ENCODE results near the gene AEBP1.

AEBP1 gene

DNA sequence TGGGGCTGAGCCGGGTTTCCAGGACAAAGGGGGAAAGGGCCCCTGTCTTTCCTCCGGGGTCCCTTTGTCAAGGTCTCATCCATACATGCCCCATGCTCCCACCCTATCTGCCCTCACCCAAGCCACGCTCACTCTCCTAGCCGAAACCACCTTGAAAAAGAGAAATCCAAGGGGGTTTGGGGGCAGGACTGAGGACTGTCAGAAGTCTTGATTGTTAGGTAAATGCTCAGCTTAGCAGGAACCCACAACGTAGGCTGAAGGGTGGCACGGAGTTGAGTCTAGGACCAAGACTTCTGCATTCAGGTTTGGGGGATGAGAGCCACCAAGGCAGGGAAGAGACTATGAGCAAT is 38.1 kb upstream of the AEBP1 start:
- no peaks in the 10 kb centered on the region for H3K27me3 Mint-ChIP-seq (ENCODE audit: low read depth, poor library complexity)
- H3K9me3 Mint-ChIP-seq = no peaks in the 10 kb centered on the region
- no peak for DNase-seq
- peaks cover 4% of the 10 kb centered on the region for H3K36me3 Mint-ChIP-seq (ENCODE audit: low read depth)
- peak overlapping the region; percentile 89 for H3K27ac Mint-ChIP-seq
- H3K4me1 Mint-ChIP-seq = peaks cover 53% of the 10 kb centered on the region
- TF ChIP-seq, protein P1, sequence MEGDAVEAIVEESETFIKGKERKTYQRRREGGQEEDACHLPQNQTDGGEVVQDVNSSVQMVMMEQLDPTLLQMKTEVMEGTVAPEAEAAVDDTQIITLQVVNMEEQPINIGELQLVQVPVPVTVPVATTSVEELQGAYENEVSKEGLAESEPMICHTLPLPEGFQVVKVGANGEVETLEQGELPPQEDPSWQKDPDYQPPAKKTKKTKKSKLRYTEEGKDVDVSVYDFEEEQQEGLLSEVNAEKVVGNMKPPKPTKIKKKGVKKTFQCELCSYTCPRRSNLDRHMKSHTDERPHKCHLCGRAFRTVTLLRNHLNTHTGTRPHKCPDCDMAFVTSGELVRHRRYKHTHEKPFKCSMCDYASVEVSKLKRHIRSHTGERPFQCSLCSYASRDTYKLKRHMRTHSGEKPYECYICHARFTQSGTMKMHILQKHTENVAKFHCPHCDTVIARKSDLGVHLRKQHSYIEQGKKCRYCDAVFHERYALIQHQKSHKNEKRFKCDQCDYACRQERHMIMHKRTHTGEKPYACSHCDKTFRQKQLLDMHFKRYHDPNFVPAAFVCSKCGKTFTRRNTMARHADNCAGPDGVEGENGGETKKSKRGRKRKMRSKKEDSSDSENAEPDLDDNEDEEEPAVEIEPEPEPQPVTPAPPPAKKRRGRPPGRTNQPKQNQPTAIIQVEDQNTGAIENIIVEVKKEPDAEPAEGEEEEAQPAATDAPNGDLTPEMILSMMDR (IDR thresholded peaks at IDR 0.05) = no peak
- H3K4me3 Mint-ChIP-seq = no peak overlapping the region

- Mint-ChIP-seq H3K27me3 (ENCODE audit: low read depth, poor library complexity) (no peaks in the 10 kb centered on the region), H3K9me3 (no peaks in the 10 kb centered on the region), H3K4me3 (no peak overlapping the region), H3K4me1 (peaks cover 53% of the 10 kb centered on the region), H3K27ac (no peak overlapping the region), H3K36me3 (ENCODE audit: low read depth) (peaks cover 2% of the 10 kb centered on the region)
- DNase-seq = no peak
- TF ChIP-seq, protein P1 (IDR thresholded peaks at IDR 0.05) = no peak
Observed at GRCh38 chr7:44066494-44067063, 37.6 kb upstream of the AEBP1 start.

- Mint-ChIP-seq H3K4me3 (no peak overlapping the region), H3K36me3 (ENCODE audit: low read depth) (no peaks in the 10 kb centered on the region), H3K9me3 (no peaks in the 10 kb centered on the region), H3K27ac (no peak overlapping the region), H3K4me1 (peaks cover 53% of the 10 kb centered on the region), H3K27me3 (ENCODE audit: low read depth, poor library complexity) (no peaks in the 10 kb centered on the region)
- TF ChIP-seq, protein P1 (IDR thresholded peaks at IDR 0.05) = no peak
- no peak for DNase-seq
Observed at GRCh38 chr7:44067064-44067951, 36.8 kb upstream of the AEBP1 start.

DNA sequence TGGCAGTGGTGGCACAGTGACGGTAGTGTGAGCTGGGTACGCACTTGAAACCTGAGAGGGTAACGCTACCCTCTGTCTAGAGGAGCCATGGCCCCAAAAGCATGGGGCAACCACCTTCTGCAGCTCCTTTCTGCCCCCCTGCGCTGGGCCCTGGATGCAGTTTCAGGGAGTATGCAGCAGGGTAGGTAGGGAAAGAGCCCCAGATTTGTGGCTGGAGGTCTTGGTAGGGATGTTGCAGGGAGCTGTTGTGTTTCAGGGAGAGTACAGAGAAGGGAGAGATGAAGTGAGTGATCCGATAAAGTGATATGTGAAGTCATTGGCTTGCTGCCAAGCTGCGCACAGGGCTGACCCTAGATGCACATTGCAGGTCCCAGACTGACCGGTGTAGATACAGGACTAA is 36.1 kb upstream of the AEBP1 start:
- H3K4me1 Mint-ChIP-seq = peaks cover 48% of the 10 kb centered on the region
- H3K27me3 Mint-ChIP-seq (ENCODE audit: low read depth, poor library complexity) = no peaks in the 10 kb centered on the region
- no peak overlapping the region for H3K27ac Mint-ChIP-seq
- H3K9me3 Mint-ChIP-seq = no peaks in the 10 kb centered on the region
- H3K4me3 Mint-ChIP-seq = no peak overlapping the region
- TF ChIP-seq, protein P1 (IDR thresholded peaks at IDR 0.05) = no peak
- DNase-seq = no peak
- peaks cover under 1% of the 10 kb centered on the region for H3K36me3 Mint-ChIP-seq (ENCODE audit: low read depth)

GRCh38 chr7:44071726-44072363 is 32.3 kb upstream of the AEBP1 start:
- no peaks in the 10 kb centered on the region for H3K27me3 Mint-ChIP-seq (ENCODE audit: low read depth, poor library complexity)
- no peak for DNase-seq
- H3K9me3 Mint-ChIP-seq = no peaks in the 10 kb centered on the region
- TF ChIP-seq, protein P1 (IDR thresholded peaks at IDR 0.05) = no peak
- H3K4me3 Mint-ChIP-seq = no peak overlapping the region
- H3K4me1 Mint-ChIP-seq = peaks cover 21% of the 10 kb centered on the region
- peak overlapping the region; percentile 57 for H3K27ac Mint-ChIP-seq
- H3K36me3 Mint-ChIP-seq (ENCODE audit: low read depth) = peaks cover 23% of the 10 kb centered on the region

Data from nephron progenitor cell (in vitro differentiated cells).